IPS-NIHi7 (cell line): ENCODE measurements around the gene TFAP2A.

Source experiments
- DNase-seq: peaks from one replicate; pipeline ENCODE4 v3.0.0; 2012; ENCODE audit warnings: mixed read lengths; ENCODE audit errors: extremely low spot score

Gene TFAP2A

DNA sequence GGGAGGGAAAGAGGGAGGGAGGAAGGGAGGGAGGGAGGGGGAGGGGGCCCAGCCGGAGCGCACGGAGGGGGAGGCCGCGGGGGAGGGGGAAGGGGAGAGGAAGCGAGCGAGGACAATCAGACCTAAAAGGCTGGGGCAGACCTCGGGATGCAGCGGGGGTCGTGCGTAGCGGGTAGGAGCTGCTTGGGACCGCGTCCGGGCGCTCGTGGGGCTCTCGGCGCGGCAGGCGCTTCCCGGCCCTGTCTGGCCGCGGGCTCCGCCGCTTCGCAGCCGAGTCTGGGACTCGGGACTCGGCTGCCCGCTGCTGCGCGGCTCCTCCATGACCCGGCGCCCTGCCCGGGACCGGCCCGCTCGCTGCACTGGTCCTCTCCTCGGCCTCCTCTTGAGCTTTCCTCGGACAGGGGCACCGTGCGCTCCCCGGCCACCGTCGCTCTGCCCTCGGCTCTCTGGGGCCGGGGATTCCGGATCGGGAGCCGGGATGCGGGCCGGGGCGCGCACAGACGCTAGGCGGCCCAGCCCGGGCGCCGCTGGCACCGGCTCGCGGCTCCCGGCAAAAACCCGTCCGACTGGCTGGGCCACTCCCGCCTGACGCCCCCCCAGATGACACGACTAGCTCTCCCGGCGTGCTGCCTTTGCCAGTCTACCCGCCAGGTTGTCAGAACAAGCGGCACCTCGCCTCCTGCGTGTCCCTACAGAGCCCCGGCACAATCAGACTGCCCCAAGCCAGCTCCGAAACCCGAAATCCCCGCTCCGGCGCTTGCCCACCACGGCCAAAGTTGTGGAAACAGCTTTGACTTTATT is 2.2 kb downstream of the TFAP2A start:
- DNase-seq: no peak

DNA sequence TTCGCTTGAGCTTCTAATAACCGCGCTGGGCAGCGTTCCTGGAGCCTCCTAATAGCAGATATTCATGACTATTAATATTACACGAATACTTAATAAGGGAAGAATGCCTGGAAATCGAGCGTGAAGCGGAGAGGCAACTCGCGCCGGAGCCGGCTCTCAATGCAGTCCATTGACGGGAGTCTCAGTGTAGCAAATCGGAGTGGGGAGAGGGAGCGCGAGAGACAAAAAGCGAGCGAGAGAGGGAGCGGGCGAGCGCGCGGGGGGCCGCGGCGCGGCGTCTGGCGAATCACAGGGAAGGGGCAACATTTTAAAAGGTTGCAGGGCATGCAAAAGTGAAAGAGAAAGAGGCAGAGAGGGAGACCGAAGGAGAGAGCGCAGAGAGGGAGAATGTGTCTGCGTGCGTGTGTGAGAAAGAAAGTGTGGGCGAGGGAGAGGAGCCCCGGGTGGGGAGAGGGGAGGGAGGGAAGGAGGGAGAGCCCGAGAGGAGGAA is 2.9 kb downstream of the TFAP2A start:
- DNase-seq: no peak

DNA sequence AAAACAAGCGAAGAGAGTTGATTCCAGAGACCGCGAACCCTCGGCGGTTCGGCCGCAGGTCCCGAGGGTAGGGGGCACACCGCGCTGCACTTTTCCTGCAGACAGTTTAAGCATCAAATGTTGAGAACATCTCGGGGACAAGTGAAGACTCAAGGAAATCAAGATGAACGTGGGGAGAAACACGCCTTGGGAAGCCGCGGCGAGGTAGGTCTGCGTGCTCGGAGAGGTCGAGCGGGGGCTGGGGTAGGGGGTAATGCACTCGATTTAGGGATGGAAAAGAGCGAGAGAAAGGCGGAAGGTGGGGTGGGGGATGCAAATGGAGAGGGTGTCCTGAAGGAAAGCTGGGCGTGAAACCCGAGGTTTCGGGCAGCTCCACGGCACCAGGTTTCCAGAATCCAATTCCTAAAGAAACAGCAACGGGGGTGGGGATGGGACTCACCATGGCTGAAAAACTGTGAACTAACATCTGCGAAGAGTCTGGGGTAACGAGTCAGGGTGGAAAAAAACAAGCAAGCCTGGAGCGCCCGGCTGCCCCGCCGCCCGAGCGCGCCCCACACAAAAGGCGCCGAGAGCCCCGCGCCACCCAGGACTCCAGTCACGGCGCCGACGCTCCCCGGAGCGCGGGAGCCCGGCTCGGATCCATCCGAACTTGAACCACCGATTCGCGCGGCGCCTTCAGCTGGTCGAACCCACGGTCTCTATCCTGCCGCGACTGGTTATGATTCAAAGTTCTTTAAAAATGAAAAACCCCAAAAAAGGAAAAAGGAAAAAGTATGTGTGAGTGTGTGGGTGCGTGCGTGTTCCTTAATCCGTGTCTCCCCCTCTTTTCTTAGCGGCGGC is 3.5 kb downstream of the TFAP2A start:
- DNase-seq: no peak

DNA sequence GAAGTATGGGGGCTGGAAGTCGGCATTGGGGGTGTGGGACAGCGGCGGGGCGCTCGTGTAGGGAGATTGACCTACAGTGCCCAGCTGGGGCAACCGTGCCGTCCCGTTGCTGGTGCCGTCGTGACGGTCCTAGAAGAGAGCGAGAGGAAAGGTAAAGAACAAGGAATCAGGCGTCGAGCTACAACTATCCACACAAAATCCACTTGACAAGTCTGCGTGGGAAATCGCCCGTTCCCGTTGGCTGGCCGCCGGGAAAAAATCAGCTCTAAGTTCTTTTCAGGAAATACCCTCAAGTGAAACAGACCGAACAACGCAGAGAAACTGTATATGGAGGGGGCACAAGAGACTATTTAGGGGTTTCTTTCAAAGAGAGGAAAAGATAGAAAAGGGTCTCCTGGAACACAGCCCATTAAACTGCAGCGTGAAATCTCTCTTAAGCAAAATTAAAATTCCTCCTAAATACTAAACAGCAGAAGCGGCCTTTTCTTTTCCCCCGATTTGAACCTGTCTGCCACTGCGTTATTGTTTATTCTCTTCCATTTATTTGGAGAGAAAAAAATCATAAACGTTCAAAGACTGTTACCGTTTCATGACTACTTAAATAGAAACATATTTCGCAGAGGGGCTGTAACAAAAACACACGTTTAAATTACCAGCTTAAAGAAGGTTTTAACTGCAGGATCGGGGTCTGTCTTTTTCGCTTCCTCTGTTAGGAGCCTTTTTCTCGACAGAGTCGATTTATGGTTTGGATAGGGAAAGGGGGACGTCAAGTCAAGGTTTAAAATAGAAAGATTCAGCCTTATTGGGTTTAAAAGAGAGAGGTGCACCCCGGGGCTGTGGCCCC is 4.4 kb downstream of the TFAP2A start:
- no peak for DNase-seq

DNA sequence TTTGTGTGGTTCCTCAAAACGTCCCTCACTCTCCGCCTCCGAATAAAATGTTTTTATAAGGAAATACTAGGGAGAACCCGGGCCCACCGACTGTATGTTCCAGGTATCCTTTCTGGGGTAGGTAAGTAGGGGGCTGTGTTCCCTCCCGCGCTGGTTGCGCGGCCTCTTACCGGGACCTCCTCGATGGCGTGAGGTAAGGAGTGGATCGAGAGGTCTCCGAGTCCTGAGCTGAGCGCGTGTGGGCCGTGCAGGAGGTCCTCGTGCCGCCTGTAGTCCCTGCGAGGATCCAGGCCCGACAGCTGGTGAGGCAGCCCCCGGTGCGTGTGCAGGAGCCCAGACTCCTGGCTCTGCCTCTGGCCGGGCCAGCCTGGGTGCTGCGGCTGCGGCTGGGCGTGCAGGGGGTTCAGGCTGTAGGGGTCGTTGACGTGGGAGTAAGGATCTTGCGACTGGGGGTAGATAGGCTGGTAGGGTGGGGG is 5.1 kb downstream of the TFAP2A start:
- no peak for DNase-seq

DNA sequence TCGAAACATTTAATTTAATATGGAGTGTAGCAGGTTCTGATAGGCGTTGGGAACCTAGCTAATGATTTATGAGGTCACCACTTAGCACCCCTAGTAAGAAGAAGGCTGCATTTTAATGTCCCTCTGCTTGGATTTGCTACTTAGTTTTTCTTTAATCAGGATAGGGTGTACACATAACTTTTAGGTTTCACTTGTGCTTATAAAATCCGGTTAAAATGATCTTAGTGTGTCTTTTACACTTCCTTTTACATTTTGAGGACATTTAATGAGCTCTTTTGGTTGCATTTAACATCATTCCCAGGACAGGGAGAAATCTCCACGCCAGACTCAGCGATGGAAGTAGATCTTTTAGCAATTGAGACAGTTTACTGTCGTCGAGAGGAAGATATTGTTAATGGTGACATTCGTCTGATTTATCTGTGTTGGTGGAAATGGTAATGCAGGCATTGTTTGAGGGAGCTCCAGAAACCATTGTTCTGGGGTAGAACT is 5.6 kb downstream of the TFAP2A start:
- no peak for DNase-seq

DNA sequence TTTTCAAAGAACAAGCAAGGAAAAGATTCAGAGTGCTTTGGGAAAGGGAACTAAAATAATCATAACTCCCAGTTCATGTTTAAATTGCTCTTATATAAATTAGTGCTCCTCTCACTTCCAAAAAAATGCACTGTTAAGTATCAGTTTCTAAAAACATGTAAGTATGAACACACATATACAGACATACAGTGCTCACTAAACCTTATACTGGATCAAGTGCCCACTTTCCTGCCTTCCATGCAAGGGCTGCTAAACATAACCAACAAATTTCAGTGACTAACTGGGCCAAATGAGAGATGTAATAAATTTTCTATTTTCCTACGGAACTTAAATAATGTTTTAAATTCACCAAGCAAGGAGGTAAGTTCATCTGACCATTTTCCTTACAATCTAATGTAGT is 6.4 kb downstream of the TFAP2A start:
- no peak for DNase-seq

DNA sequence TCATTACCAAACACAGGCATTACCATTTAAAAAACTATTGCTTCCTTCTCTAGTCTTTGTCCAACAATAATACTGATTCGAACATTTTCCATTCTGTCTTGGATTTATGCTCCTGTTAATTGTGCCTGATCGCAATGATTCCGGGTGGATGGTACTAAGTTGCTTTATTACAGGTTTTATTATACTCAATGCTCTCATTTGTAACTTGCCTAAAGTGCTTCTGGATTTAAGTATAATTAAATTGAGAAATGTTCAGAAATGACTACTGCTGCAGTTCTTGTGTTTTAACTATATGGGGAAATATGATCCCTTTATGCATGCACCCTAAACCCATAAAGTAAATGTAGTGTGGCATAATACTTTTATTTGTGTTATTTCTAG is 7.2 kb downstream of the TFAP2A start:
- no peak for DNase-seq

DNA sequence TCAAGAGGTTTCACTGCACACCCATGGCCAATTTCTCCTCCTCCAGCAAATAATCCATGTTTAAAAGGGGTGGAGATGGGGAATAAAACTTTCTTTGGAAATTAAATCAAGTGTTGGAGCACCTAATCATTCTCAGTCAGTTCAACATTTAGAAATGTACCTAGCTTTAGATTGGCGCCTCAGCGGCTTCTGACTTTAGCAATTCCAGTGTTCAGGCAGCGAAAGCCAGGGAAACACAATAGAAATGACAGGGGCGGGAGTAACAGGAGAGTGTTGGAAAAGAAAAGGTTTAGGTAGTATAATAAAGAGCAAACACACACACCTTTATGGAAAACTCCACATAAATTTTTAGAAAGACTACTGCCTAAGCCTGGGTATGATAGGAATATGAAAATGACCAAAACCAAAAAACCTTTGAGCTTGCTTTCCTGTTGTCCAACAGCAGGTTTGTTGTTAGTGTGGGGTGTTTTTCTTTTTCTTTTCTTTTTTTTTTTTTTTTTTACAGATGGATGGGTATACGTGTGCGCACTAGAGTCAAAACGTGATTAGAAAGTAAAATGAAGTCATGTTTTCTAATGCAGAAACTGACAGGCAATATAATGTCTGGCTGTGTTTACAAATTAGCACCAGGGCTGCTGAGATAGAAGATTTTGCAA is 7.7 kb downstream of the TFAP2A start:
- DNase-seq: no peak

DNA sequence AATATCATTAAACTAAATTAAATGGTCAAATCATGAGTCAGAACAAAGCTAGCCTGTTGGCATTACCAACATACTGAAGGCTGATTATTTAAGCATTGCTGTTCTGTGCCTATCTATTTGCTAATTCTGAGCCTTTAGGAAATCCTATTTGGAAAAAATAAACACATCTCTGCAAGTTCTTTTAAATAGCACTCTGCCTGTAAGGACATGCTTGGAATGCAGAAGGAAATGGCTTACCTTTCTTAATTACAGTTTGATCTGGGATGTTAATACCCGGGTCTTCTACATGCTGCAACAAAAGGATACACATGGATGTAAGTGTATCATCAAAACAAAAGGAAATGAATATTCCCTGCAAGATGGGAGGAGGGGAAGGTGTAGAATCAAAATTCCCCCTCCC is 8.3 kb downstream of the TFAP2A start:
- DNase-seq: no peak

DNA sequence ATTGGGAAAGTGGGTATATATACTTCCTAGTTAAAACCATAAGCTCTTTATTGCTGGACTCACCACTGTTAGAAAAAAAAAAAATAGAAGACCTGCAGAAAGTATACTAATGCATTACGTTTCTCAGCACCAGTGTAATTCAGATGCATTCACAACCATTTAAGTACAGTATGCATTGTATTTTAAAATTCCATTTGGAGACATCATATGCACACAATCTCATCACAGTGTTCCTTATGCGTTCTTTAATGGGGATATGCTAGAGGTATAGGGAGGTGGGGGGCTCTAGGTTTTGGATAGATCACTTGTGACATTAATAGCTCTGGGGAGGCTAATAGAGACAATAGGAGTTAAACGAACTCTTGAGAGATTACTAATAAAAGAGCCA is 9.4 kb downstream of the TFAP2A start:
- no peak for DNase-seq

DNA sequence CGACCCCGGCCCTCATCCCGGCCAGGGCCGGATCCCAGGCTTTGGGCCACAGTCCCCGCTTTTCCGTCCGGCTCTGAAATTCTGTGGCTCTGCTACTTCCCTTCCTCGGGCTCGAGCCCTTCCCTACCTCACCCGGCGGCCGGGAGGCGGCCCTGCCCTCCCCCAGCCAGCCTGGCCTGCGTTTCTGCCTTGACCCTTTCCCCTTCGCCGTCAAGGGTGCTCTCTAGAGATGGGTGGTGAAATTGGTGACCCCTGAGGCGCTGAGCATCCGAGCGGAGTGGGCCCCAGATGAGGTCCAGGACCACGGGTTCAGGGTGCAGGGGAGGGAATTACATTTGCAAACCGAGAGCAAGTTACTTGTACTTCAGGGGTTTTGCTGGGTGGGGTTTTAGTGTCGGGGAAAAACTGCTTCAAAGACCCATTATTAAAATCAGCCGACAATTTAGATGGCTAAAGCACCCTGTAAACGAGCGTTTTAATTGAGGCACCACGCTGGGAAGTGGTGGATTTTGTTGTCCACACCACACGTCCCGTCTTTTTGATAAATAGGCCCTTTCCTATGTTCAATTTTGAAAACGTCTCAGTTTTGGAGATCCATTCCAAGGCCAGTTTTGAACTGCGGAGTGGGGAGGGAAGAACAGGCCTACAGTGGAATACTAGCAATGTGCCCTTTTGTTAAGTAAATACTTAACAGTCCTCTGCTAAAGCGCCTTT is 9.9 kb downstream of the TFAP2A start:
- DNase-seq: no peak

DNA sequence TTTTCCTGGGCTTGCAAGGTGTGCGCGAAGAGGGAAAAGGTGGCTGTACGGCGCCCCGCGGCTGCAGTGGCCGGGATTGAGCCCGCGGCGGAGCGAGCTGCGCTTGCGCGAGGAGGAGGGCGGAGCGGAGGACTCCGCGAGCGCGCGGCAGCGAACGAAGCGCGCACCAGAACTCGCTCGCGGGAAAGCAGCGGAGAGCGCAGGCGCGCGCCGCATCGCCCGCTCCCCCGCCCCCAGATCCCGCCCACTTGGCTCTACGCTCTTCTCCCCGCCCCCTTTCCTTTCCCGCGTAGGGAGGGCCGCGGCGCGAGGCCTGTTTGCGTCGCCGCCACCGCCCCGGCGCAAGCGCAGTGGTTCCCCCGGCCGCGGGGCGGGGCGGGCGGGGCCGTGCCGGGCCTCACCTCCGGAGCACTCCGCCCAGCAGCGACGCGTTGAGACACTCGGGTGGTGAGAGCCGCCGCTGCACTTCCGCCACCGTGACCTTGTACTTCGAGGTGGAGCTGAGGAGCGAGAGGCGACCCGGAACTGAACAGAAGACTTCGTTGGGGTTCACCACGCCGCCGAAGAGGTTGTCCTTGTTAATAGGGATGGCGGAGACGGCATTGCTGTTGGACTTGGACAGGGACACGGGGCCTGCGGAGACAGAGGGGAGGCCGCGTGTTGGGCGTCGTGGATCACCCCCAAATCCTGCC is 10.6 kb downstream of the TFAP2A start:
- peak; percentile 93 for DNase-seq

DNA sequence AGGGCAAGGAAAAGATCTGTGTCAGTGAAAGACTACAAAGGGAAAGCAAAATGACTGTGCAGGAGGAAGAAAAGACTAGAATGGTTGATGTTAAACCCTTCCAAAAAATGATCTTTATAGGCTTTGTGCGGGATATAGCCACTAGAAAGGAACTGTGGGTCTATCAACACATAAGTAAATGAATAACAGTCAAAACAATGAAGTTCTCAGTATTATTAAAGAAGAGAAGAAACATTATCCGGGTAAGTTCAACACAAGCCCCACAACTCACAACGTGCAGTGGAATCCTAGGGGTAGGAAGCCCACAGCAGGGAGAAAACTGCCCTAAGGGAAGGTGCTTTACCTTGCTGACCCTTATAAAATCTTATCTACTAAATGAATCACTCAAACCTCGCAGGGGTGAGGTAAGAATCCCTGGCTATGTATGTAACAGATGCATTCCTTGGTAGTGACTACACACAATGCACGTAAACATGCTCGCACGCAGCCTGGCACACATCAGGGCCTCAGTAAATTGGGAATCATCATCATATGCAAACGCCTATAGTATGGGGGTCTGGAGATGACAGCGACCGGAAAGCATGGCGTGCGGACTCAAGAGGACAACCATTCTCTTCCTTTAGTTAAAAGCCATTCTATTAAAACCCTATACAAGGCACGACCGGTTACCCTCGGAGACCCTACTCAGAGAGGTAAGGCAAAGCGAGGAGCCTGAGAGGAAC is 11.3 kb downstream of the TFAP2A start:
- no peak for DNase-seq

DNA sequence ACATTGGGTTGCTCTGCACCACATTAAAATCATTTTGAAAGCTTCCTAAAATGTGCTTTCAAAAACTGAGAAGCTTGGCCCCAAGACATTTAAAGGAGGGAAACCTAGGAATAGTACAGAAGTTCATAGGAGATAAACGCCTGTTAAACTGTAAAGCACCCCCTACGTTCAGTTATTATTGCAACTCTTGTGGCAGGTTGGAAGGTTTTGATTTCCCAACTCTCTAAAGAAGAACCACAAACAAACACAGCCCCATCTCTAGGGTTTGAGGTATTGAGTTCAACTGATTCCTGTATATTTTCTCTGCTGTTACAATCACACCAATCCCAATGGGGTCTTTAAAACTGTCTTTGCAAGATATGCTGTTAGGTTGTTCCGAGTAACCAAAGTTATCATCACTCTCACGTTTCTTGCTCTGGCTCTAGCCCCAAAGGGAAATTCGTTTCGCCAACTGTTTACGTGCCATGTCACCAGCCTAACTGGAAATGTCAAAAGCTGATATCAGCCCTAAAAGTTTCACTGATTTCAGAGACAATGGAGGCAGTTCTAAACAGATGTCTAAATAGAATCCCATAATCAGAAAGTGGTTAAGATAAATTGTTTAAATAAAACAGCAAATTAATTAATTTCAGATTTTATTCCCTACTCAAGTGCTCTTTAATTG is 12.1 kb downstream of the TFAP2A start:
- DNase-seq: no peak

DNA sequence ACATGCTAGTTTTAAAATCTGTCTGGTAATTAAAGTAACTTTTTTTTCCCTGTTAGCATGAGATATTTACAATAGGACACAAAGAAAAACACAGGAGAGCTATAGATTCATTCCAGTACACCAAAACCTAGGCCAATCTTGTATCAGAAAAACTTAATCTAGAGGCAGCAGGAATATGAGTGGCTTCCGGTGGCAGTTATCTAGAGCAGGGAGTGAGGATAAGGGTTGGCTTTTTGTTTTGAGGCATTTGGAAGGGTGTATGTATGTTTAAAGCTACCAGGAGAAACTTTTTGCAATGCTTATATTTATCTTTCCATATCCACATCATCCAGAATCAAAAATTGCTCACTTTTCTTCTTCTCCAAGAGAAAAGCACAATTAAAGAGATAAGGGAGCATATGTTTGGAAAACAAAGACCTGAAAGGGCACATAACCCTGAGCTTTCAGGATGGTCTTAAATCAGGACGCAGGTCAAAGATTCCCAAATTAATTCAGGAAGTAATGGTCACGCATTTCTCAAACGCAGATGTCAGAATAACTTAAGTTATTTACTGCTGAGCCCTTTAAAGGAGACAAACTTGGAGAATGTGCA is 13.1 kb downstream of the TFAP2A start:
- DNase-seq: no peak

DNA sequence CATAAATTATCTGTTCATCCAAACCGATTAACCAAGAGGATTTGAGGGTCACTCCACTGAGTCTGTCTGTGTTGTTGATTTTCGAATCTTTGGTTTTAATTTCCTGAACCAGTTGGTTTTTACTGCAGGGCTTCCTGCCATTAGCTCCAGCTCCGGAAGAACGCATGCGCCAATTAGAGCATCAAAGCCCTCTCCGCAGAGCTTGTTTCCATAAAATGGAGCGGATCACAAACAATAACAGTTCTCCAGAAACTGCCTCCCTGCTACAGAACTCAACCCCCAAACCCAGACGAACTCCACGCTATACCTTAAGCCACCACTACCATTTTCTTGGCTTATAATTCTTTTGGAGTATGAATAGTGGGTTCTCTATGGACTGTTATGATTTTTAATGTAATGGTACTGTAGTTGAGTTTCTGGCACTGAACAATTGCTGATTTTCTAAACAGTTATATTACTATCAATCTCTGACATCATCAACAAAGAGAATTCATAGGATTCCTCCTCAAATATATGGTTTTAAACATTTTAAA is 13.8 kb downstream of the TFAP2A start:
- DNase-seq: no peak

DNA sequence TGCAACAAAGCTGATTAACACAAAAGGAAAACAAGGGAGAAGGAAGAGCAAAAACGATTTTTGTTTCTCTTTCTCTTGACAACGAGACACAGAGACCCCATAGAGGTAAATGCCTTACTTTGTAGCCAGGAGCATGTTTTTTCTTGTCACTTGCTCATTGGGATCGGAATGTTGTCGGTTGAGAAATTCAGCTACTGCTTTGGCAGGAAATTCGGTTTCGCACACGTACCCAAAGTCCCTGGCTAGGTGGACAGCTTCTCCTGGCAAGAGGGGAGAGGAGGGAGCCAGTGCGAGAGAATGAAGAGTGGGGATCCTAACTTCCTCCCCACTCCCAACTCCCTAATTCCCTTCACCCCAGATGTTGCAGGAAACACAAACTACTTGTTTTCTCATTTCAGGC is 14.5 kb downstream of the TFAP2A start:
- no peak for DNase-seq
